HUDEP-2 (cell line): ENCODE data around the gene DNAJC5.
"Not testable (repeated sequence)": the region's sequence is repeated elsewhere in the genome, so short reads cannot be mapped to it uniquely, and the experiment has no call there.

Experiments
- DNase-seq, 76 experiments: peaks; one replicate each; lab custom pipeline; 2025; ENCODE audit not compliant: unreplicated experiment in 76 of 76; lab: John Stamatoyannopoulos, UW

DNAJC5 gene

DNA sequence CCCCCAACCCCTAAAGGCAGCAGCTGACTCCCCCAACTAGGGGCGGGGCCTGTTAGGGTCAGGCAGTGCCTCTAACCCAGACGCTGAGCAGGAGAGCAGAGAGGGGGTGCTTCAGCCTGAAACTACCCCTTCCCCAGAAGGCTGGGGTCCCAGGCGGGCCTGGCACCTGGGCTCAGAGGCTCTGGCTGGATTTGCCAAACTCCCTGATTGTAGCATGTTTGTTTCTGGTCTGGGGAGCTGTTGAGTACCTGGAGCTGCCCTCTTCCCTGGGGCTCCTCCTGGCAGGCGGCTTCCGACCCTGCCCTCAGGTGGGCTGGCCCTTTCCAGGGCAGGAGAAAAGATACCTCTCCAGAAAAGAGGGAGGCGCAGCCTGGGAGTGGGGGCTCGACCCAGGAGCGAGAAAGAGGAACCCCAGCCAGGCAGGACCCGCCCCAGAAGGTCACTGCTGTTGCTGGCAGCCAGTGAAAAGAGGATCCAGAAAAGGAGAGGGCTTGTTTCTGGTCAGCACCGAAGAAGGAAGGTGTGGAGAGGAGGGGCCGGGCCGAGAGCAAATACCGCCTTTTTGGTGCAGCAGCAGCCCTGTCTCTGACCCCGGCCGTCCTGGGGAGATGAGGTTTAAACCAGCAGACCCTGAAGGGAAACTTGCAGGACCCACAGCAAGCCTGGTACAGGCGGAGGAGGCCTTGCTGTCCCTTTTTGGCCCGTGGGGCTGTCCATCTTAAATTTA, 34.4 kb upstream of the DNAJC5 start:
- no peak for DNase-seq

- no peak for DNase-seq
Measured at GRCh38 chr20:63861365-63861934, 33.5 kb upstream of the DNAJC5 start, which contains the start of gene ABHD16B. Gene ABHD16B, plus strand, starts transcription at chr20:63861498. Its CDS starts 43 bp downstream, at chr20:63861541.

DNA sequence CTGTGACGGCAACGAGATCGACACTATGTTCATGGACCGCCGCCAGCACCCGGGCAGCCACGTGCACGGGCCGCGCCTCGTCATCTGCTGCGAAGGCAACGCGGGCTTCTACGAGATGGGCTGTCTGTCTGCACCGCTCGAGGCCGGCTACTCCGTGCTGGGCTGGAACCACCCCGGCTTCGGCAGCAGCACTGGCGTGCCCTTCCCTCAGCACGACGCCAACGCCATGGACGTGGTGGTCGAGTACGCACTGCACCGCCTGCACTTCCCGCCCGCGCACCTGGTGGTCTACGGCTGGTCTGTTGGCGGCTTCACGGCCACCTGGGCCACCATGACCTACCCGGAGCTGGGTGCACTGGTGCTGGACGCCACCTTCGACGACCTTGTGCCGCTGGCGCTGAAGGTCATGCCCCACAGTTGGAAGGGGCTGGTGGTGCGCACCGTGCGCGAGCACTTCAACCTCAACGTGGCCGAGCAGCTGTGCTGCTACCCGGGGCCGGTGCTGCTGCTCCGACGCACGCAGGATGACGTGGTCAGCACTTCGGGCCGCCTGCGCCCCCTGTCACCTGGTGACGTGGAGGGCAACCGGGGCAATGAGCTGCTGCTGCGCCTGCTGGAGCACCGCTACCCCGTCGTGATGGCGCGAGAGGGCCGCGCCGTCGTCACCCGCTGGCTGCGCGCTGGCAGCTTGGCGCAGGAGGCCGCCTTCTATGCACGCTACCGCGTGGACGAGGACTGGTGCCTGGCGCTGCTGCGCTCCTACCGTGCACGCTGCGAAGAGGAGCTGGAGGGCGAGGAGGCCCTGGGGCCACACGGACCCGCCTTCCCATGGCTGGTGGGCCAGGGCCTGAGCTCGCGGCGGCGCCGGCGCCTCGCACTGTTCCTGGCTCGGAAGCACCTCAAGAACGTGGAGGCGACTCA, 32.7 kb upstream of the DNAJC5 start:
- DNase-seq, result no peak

DNA sequence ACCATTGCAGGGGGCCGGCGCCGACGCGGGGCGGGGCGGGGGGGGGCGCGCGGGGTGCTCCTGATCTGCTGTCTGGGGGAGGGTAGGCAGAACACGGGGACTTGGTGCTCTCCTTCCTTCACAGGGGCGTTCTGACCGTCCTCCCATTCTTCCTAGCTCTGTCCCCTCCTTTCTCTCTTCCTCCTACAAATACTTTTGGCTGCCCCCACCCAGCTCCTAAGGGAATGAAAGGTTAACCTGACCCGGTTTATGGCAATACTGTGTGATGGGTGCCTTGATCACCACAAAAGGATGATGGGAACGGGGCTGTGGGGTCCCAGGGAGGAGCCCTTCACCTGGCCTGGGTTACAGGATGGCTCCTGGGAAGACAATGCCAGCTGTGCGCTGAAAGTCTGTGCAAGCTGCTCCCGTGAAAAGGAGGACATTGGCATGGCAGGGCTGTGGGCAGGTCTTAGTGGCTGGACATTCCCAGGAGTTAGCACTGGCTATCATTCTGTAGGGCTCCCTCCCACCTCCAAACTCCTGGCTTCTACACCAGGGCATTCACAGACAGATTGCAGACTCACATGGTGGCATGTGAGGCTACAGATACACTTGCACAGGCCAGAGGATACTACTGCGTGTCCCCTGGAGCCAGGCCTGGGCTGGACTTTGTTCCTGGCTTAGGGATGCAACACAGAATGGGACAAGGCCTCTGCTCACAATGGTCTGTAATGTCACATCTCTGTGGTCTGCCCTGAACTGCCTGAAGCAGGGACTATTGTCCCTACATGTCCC, 31.7 kb upstream of the DNAJC5 start:
- DNase-seq, result no peak

DNA sequence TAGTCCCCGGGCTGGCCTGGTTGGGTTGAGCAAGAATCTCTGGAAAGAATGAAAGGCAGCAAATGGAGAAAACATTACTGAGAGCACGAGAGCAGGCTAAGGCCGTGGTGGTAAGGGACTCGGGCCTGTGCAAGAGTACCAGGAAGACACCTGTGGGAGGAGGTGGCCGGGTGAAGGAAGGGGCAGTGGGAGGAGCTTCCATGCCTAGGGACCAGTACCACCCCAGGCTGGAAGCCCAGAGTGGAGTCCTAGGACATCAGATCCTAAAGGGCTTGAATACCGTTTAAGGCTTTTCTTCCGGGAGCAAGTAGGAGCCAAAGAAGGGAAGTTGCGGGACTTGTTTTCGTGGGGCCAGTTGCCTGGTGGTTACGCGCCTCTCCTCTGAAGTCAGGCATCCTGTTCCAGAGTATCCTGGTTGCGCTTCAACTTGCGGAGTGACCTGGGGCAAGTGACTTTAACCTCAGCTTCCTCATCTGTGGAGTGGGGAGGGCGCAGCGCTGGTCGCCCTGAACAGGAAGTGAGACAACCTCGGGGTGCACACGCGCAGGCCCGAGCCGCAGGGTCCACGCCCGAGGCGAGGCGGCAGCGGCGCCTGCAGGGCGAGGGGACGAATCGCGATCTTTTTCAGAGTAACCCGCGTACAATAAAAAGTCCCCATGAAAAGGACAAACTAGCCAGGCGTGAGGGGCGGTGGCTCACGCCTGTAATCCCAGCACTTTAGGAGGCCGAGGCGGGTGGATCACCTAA, 31.0 kb upstream of the DNAJC5 start:
- DNase-seq, result peak in 70 of 76 experiments; percentile 3 to 79 (median 54)

DNA sequence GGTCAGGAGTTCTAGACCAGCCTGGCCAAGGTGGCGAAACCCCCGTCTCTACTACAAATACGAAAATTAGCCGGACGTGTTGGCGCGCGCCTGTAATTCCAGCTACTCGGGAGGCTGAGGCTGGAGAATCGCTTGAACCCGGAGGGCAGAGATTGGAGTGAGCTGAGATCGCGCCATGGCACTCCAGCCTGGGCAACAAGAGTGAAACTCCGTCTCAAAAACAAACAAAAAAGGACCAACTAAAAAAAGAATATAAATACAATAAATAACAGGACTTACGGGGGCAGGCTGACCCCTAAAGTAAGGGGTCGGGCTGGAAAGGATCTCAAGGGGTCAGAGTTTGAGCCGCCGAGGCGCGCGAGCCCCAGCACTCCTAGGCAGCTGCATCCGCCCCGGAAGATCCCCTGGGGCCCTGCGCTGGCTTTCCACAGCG, 30.4 kb upstream of the DNAJC5 start:
- DNase-seq, result no peak

DNA sequence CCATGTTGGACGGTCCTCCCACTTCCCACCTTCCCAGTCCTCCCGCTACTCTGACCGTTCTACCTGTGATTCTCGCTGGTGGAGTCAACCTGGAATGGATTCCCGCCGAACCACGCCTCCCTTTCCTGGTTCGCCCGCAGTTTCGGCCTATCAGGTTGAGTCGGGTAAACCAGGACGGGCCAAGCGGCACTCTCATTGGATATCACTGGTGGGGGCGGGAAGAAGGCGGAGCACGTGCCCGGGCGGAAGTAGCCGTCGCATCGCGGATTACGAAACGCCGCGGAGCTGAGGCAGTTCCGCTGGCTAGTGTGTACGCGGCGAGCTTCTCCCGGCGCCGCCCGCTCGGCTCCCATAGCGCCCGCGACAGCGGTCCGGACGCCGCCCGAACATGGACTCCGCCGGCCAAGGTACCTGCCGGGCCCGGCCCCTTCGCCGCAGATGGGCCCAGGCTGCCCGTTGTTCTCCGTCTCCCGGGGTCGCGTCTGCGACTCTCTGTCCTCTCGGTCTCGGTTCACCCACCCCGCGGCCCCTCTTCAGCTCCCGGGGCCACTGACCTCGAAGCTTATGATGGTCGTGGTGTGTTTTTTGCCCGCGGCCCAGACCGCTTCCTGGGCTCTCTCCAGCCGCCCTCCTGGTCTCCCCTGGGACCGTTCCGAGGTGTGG, 29.8 kb upstream of the DNAJC5 start, which contains the start of gene TPD52L2:
Gene TPD52L2, plus strand, starts transcription at position 293 of the 663 bp plus-strand sequence. Its CDS starts 96 bp downstream, at position 389.
- peak in 75 of 76 experiments; percentile 25 to 99 (median 95) for DNase-seq

DNA sequence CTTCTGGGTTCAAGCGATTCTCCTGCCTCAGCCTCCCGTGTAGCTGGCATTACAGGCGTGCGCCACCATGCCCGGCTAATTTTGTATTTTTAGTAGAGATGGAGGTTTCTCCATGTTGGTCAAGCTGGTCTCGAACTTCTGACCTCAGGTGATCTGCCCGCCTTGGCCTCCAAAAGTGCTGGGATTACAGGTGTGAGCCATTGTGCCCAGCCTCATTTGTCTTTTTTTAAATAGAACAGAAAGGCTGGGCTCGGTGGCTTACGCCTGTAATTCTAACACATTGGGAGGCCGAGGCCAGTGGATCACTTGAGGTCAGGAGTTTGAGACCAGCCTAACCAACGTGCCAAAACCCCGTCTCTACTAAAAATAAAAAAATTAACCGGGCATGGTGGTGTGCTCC, 27.9 kb upstream of the DNAJC5 start:
- not testable (repeated sequence) for DNase-seq

GRCh38 chr20:63868264-63868663, 26.7 kb upstream of the DNAJC5 start:
- no peak for DNase-seq

- no peak for DNase-seq
Measured at GRCh38 chr20:63873477-63873971, 21.4 kb upstream of the DNAJC5 start.

DNA sequence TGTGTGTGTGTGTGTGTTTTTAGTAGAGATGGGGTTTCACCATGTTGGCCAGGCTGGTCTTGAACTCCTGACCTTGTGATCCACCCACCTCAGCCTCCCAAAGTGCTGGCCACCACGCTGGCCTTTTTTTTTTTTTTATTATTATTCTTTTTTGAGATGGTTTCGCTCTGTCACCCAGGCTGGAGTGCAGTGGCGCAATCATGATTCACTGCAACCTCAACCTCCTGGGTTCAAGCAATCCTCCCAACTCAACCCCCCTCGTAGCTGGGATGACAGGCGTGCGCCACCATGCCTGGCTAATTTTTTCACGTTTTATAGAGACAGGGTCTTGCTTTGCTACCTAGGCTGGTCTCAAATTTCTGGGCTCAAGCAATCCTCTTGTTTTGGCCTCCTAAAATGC, 20.7 kb upstream of the DNAJC5 start:
- DNase-seq, result not testable (repeated sequence)

GRCh38 chr20:63876489-63877036, 18.4 kb upstream of the DNAJC5 start:
- DNase-seq, result no peak

- DNase-seq, result no peak
Measured at GRCh38 chr20:63877755-63878470, 17.0 kb upstream of the DNAJC5 start.

GRCh38 chr20:63878899-63879663, 15.8 kb upstream of the DNAJC5 start:
- DNase-seq, result no peak

- not testable (repeated sequence) for DNase-seq
Measured at GRCh38 chr20:63880901-63881300, 14.0 kb upstream of the DNAJC5 start.

DNA sequence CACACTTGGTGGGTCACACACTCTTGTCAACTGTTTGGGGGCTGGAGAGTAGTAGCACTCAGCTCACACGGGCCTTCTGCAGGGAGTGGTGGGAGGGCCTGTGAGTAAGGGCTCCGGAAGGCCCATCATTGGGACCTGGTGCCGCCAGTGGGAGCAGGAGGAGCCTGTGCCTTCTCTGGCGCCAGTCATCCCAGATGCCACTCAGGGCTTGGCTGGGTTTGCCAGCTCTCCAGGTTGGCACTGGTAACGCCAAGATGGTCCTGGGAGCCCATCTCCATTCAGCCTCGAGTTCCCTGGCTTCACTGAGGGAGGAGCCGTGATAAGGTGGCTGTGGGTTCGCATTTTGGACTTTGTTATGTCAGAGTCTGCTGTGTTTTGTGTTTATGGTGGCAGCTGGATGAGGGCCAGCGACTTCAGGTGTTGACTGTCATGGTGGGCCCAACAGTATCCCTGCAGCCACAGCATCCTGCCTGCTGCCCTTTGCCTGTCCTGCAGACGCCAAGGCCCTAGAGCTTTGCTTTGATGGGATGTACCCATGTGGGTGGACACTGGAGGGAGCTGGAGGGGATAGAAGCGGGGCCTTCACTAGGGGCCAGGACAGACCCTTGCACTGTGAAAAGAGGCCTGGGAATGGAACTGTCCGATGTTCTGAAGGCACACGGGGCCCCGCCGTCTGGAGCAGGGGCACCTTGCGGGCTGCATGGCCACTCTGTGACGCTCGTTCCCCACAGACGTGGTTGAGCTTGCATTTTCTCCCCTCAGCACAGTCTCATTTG, 13.3 kb upstream of the DNAJC5 start:
- DNase-seq, result no peak
